Esophagus muscularis mucosa (tissue), 4 donors: Measurements from ENCODE around the gene UBE2Z. TPM values are rescaled to one million over a fixed set of nuclear protein-coding genes. Genes with fewer than 3 reads are reported as not detected.
"Not testable (repeated sequence)": the region's sequence is repeated elsewhere in the genome, so short reads cannot be mapped to it uniquely, and the experiment has no call there.

Source experiments
- DNase-seq: peaks from one replicate; pipeline ENCODE4 v3.0.0-alpha.2; 2017; ENCODE audit errors: extremely low spot score
- H3K27ac ChIP-seq, 4 donors: fragments of 200-600 bp; sonication (generic); replicated peaks in 1 of 4; 1 replicate in 3 of 4; 2 replicates in 1 of 4; pipeline ENCODE4 v1.5.1; 2016 to 2019; ENCODE audit warnings: mild to moderate bottlenecking in 1 of 4
- H3K27me3 ChIP-seq, 4 donors: fragments of 200-600 bp; sonication (generic); one replicate each; pipeline versions ENCODE4 v1.5.1 to v1.6.0; 2016 to 2019
- H3K36me3 ChIP-seq, 4 donors: fragments of 200-600 bp; sonication (generic); one replicate each; pipeline ENCODE4 v1.5.1; 2016 to 2019
- H3K4me1 ChIP-seq, 4 donors: fragments of 200-600 bp; sonication (generic); one replicate each; pipeline ENCODE4 v1.5.1; 2016 to 2019
- H3K4me3 ChIP-seq, 4 donors: fragments of 200-600 bp; sonication (generic); 1 replicate in 2 of 4; 2 replicates in 2 of 4; pipeline ENCODE4 v1.5.1; 2016 to 2019; ENCODE audit warnings: mild to moderate bottlenecking in 4 of 4, moderate library complexity in 1 of 4
- H3K9me3 ChIP-seq, 4 donors: fragments of 200-600 bp; sonication (generic); 1 replicate in 3 of 4; 2 replicates in 1 of 4; pipeline ENCODE4 v1.5.1; 2016 to 2019
- CTCF ChIP-seq, 3 experiments: fragments of 200-600 bp in 2 of 3; fragments of 450-650 bp in 1 of 3; sonication (generic) in 2 of 3; IDR thresholded peaks; one replicate each; pipeline ENCODE4 v1.5.1; 2017 to 2019; ENCODE audit warnings: antibody characterized with exemption in 3 of 3, mild to moderate bottlenecking in 2 of 3, moderate library complexity in 1 of 3
- EP300 ChIP-seq: sonication (generic); formaldehyde crosslinking; IDR thresholded peaks from one replicate; pipeline ENCODE4 v1.6.1; 2017; ENCODE audit warnings: antibody characterized with exemption
- POLR2A ChIP-seq: fragments of 450-650 bp; IDR thresholded peaks from one replicate; pipeline ENCODE4 v1.6.1; 2017; ENCODE audit warnings: antibody characterized with exemption, moderate library complexity, mild to moderate bottlenecking, low read depth
- POLR2AphosphoS5 ChIP-seq, 2 donors: sonication (generic); formaldehyde crosslinking; IDR thresholded peaks; one replicate each; pipeline ENCODE4 v1.6.1; 2017; ENCODE audit warnings: antibody characterized with exemption in 2 of 2
- WGBS: methylation state at CpG from one replicate; pipeline ENCODE4 v1.1.5; 2018; 5-methylcytosine and 5-hydroxymethylcytosine counted together
- intact Hi-C: fragments of 100-400 bp; cut with DNase I; formaldehyde crosslinking; loops from one replicate; pipeline ENCODE4 v1.15.1; 2023
- total RNA-seq, 4 donors: library from RNA; depleted of rRNA; stranded (reverse); fragments of >200 nt; gene quantifications; one replicate each; pipeline versions ENCODE4 v1.1.0 to v1.2.1, GENCODE V29; 2016

UBE2Z gene
- total RNA-seq, 4 donors from 2014 or later, result 46.4 to 76.4 (median 62.9) TPM

- no peak for DNase-seq
- no peak for TF ChIP-seq CTCF (IDR thresholded peaks at IDR 0.05)
- TF ChIP-seq POLR2AphosphoS5 (IDR thresholded peaks at IDR 0.05), result peak in 1 of 2 donors; percentile 9
- no peak for TF ChIP-seq POLR2A
- no peak for TF ChIP-seq EP300
- H3K4me1 ChIP-seq, result peaks cover 19 to 39% (median 28%) of the 10 kb centered on the region in 4 donors
- peaks cover 6 to 18% (median 15%) of the 10 kb centered on the region in 4 donors for H3K36me3 ChIP-seq
- H3K27ac ChIP-seq, result no peak overlapping the region
- intact Hi-C loops, result no loop called here
- WGBS, result 82% methylated on average over 6 of the region's 6 CpGs
- no peak overlapping the region for H3K4me3 ChIP-seq
- H3K27me3 ChIP-seq, result no peaks in the 10 kb centered on the region
- H3K9me3 ChIP-seq, result no peaks in the 10 kb centered on the region
These were observed 38.3 kb upstream of the UBE2Z start for GRCh38 chr17:48869821-48870318.

DNA sequence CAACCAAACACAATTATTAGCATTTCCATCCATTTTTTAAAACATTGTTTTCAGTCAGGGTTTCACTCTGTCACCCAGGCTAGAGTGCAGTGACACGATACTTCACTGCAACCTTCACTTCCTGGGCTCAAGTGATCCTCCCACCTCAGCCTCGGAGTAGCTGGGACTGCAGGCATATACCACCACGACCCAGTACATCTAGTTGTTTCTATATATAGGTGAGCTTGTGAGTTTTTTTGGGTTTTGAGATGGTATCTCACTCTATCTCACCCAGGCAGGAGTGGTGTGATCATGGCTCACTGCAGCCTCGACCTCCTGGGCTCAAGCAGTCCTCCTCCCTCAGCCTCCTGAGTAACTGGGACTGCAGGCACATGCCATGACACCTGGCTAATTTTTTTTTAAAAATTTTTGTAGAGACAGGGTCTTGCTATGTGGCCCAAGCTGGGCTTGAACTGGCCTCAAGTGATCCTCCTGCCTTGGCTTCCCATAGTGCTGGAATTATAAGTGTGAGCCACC lies 37.1 kb upstream of the UBE2Z start:
- WGBS, result 71% methylated on average over 4 of the region's 4 CpGs
- H3K27ac ChIP-seq, result peak overlapping the region; percentile 0 to 54 (median 32)
- peaks cover 0 to 6% (median 3%) of the 10 kb centered on the region in 4 donors for H3K36me3 ChIP-seq
- no peak for DNase-seq
- H3K27me3 ChIP-seq, result no peaks in the 10 kb centered on the region
- intact Hi-C loops, result no loop called here
- no peaks in the 10 kb centered on the region for H3K9me3 ChIP-seq
- TF ChIP-seq EP300 (no peak), CTCF (IDR thresholded peaks at IDR 0.05) (no peak), POLR2A (no peak), POLR2AphosphoS5 (IDR thresholded peaks at IDR 0.05) (no peak)
- no peak overlapping the region for H3K4me3 ChIP-seq
- H3K4me1 ChIP-seq, result peaks cover 19 to 39% (median 28%) of the 10 kb centered on the region in 4 donors

DNA sequence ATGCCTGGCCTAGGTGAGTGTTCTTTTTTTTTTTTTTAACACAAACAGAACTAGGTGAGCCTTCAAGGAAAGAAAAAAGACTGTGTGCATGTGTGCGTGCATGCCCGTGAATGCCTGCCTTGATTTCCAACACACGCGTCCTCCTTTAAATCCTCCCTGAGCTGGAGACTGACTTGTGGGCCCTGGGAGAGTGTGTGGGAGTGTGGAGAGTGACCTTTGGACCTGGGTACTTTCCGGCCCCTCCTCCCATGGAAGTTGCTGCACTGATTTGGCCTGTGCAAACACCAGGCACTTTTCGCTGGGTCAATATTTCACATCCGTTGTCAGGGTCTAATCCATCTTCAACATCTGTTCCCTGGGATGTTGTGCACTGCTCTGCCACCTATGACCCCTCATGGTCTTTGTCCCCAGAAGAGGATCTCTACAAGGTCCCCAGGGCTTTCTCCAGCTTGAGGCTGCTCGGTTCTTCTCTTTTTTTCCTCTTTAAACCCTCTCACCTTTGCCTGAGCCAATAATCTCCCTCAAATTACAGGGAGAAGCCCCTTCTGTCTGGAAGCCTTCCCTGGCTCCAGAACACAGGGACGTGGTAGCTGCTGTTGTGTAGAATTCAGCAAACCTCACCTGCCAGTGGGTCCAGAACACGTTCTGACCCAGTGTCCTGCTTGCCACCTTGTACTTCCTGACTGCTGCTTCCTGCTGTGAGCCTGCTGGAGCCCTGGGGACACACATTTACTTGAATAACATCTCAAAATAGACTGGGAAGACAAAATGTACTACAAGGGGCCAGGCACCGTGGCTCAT lies 36.5 kb upstream of the UBE2Z start:
- intact Hi-C loops, result no loop called here
- Histone ChIP-seq H3K27me3 (peaks cover 0 to under 1% (median 0%) of the 10 kb centered on the region in 4 donors), H3K4me1 (peaks cover 19 to 39% (median 28%) of the 10 kb centered on the region in 4 donors), H3K9me3 (no peaks in the 10 kb centered on the region), H3K36me3 (no peaks in the 10 kb centered on the region), H3K4me3 (no peak overlapping the region), H3K27ac (peak overlapping the region; percentile 0 to 63 (median 42))
- TF ChIP-seq EP300, result no peak
- TF ChIP-seq POLR2A, result no peak
- no peak for TF ChIP-seq CTCF (IDR thresholded peaks at IDR 0.05)
- no peak for TF ChIP-seq POLR2AphosphoS5 (IDR thresholded peaks at IDR 0.05)
- 63% methylated on average over 11 of the region's 11 CpGs for WGBS
- no peak for DNase-seq

- H3K9me3 ChIP-seq, intact Hi-C loops, H3K36me3 ChIP-seq, H3K27me3 ChIP-seq, H3K4me3 ChIP-seq, DNase-seq: not testable (repeated sequence)
- 76% methylated on average over 3 of the region's 3 CpGs for WGBS
- peaks cover 19 to 39% (median 28%) of the 10 kb centered on the region in 4 donors for H3K4me1 ChIP-seq
- H3K27ac ChIP-seq, result peak overlapping the region in 3 of 4 donors; percentile 0 to 63 (median 54)
These were observed 35.8 kb upstream of the UBE2Z start for GRCh38 chr17:48872409-48872808.

DNA sequence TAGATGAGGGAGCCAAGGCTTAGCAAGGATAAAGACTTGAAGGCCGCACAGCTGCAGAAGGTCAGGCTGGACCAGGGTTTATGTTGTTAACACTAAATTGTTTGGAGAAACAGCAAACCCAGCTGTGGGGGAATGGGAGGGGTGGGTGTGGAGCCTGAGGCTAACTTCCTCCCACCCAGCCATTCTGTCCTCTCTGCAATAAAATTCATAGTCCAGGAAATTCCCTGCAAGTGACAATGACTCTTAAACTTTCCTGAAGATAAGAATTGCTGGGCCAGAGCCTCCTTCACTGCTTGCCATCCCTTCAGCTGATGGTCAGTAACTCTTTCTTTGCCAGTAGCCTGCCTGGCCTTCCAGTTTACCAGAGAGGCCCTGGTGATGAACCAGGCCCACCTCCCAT lies 35.0 kb upstream of the UBE2Z start:
- TF ChIP-seq POLR2A, result no peak
- no peak for TF ChIP-seq CTCF (IDR thresholded peaks at IDR 0.05)
- no peak for TF ChIP-seq POLR2AphosphoS5 (IDR thresholded peaks at IDR 0.05)
- Histone ChIP-seq H3K36me3 (no peaks in the 10 kb centered on the region), H3K4me3 (no peak overlapping the region), H3K27me3 (peaks cover 0 to 13% (median 0%) of the 10 kb centered on the region in 4 donors), H3K9me3 (no peaks in the 10 kb centered on the region), H3K4me1 (peaks cover 19 to 39% (median 28%) of the 10 kb centered on the region in 4 donors), H3K27ac (peak overlapping the region; percentile 4 to 63 (median 24))
- DNase-seq, result no peak
- intact Hi-C loops, result no loop called here
- 44% methylated on average over 1 of the region's 1 CpG for WGBS
